Stimulated activated CD4-positive, alpha-beta T cell treated with anti-CD3 and anti-CD28 coated beads, Interleukin-15, amount 100 ng/mL, for 24 hours (primary cell): ENCODE results near the gene RGS6.
"Not testable (repeated sequence)": the region's sequence is repeated elsewhere in the genome, so short reads cannot be mapped to it uniquely, and the experiment has no call there.

Experiments
- DNase-seq: peaks from one replicate; pipeline ENCODE4 v3.0.0-alpha.2; 2020

The RGS6 gene

GRCh38 chr14:72463291-72463866, 531.1 kb downstream of the RGS6 start:
- DNase-seq: no peak

- no peak for DNase-seq
These were observed 532.0 kb downstream of the RGS6 start for GRCh38 chr14:72464226-72464625.

GRCh38 chr14:72466325-72466724, 534.1 kb downstream of the RGS6 start:
- no peak for DNase-seq

GRCh38 chr14:72471346-72471745, 539.1 kb downstream of the RGS6 start:
- DNase-seq: no peak

GRCh38 chr14:72472845-72473244, 540.6 kb downstream of the RGS6 start:
- no peak for DNase-seq

- peak; percentile 74 for DNase-seq
These were observed 544.6 kb downstream of the RGS6 start for GRCh38 chr14:72476657-72477499.

GRCh38 chr14:72477578-72477977, 545.3 kb downstream of the RGS6 start:
- DNase-seq: not testable (repeated sequence)

GRCh38 chr14:72478471-72478893, 546.3 kb downstream of the RGS6 start:
- DNase-seq: no peak

GRCh38 chr14:72479461-72479931, 547.3 kb downstream of the RGS6 start:
- DNase-seq: no peak

- no peak for DNase-seq
These were observed 548.4 kb downstream of the RGS6 start for GRCh38 chr14:72480464-72481243.

GRCh38 chr14:72483311-72483710, 551.1 kb downstream of the RGS6 start:
- no peak for DNase-seq

GRCh38 chr14:72485695-72486094, 553.5 kb downstream of the RGS6 start:
- no peak for DNase-seq

GRCh38 chr14:72488514-72488913, 556.3 kb downstream of the RGS6 start:
- no peak for DNase-seq

- no peak for DNase-seq
These were observed 560.0 kb downstream of the RGS6 start for GRCh38 chr14:72492196-72492595.

GRCh38 chr14:72495668-72496067, 563.4 kb downstream of the RGS6 start:
- DNase-seq: no peak

GRCh38 chr14:72498646-72499045, 566.4 kb downstream of the RGS6 start:
- no peak for DNase-seq

- no peak for DNase-seq
These were observed 567.5 kb downstream of the RGS6 start for GRCh38 chr14:72499746-72500145.

- DNase-seq: no peak
These were observed 568.1 kb downstream of the RGS6 start for GRCh38 chr14:72500234-72500838.

- DNase-seq: no peak
These were observed 569.2 kb downstream of the RGS6 start for GRCh38 chr14:72501439-72501838.

- no peak for DNase-seq
These were observed 571.0 kb downstream of the RGS6 start for GRCh38 chr14:72503271-72503670.

- DNase-seq: no peak
These were observed 571.6 kb downstream of the RGS6 start for GRCh38 chr14:72503696-72504368.

- DNase-seq: no peak
These were observed 578.3 kb downstream of the RGS6 start for GRCh38 chr14:72510566-72510965.

GRCh38 chr14:72512281-72512680, 580.1 kb downstream of the RGS6 start:
- no peak for DNase-seq
